ENCODE data around the gene ACAD11. TPM values are rescaled to one million over a fixed set of nuclear protein-coding genes. Genes with fewer than 3 reads are reported as not detected.

ACAD11 gene
- total RNA-seq, 1 experiment from 2014 or later, result 15.6 TPM

DNA sequence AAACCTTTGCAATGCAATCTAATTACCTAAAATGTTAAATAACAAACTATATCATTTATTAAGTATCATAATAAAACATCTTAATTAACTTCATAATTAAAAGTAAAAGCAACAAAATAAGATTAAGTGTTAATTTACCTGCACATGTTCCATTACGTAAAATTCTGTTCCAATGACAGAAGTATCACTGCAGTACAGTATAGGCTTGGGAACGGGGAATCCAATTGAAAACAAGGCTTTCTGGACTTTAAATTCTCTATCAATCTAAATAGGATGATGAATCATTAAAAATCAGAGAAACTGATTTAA, 17.1 kb downstream of the ACAD11 start:
- Histone ChIP-seq H2AFZ (ENCODE audit: low read length) (no peak overlapping the region), H3K4me2 (ENCODE audit: insufficient read depth, insufficient read length, low read length) (no peak overlapping the region), H3K4ac (ENCODE audit: low read depth, low read length) (no peak overlapping the region), H4K5ac (ENCODE audit: insufficient read length, low read depth, low read length) (no peak overlapping the region), H2BK20ac (ENCODE audit: low read depth, low read length, poor library complexity, severe bottlenecking) (no peak overlapping the region), H3K14ac (ENCODE audit: insufficient read depth, low read length) (no peak overlapping the region), H3K79me1 (ENCODE audit: insufficient read depth, low read depth, low read length, poor library complexity, severe bottlenecking) (no peaks in the 10 kb centered on the region), H3K18ac (ENCODE audit: insufficient read length, low read depth, low read length) (no peak overlapping the region), H2BK5ac (ENCODE audit: insufficient read length, low read length) (no peak overlapping the region), H3K23me2 (ENCODE audit: insufficient read length, low read depth, low read length, poor library complexity, severe bottlenecking) (no peaks in the 10 kb centered on the region), H3K27ac (ENCODE audit: insufficient read length, low read depth, low read length) (no peak overlapping the region), H3K9me3 (ENCODE audit: control insufficient read depth, low read depth, low read length) (no peaks in the 10 kb centered on the region), H3K9ac (ENCODE audit: extremely low read depth, insufficient read length, low read length) (no peak overlapping the region), H2BK12ac (ENCODE audit: insufficient read length, low read depth, low read length) (no peak overlapping the region), H3K27me3 (ENCODE audit: insufficient read depth, low read length) (no peaks in the 10 kb centered on the region), H3K4me1 (ENCODE audit: insufficient read depth, low read length) (no peaks in the 10 kb centered on the region), H3T11ph (ENCODE audit: low read length) (no peak overlapping the region), H3K23ac (ENCODE audit: insufficient read length, low read depth, low read length) (no peak overlapping the region), H3K79me2 (ENCODE audit: insufficient read depth, low read length) (no peaks in the 10 kb centered on the region), H3K56ac (ENCODE audit: insufficient read length, low read depth, low read length) (no peak overlapping the region), H4K20me1 (ENCODE audit: control insufficient read depth, insufficient read depth, insufficient read length) (no peaks in the 10 kb centered on the region), H2BK120ac (ENCODE audit: low read depth, low read length, poor library complexity, severe bottlenecking) (no peak overlapping the region), H2BK15ac (ENCODE audit: low read depth, low read length) (no peak overlapping the region), H4K8ac (replicated peaks; ENCODE audit: insufficient read length, low read depth, low read length) (no peak overlapping the region), H4K91ac (ENCODE audit: insufficient read length, low read depth, low read length) (no peak overlapping the region), H2AK5ac (ENCODE audit: insufficient read length, low read length) (no peak overlapping the region)
- Mint-ChIP-seq H3K4me3 (no peak overlapping the region), H3K27ac (no peak overlapping the region), H3K9me3 (no peaks in the 10 kb centered on the region), H3K4me1 (no peaks in the 10 kb centered on the region), H3K36me3 (ENCODE audit: insufficient read depth in 1 of 3, low read depth in 3 of 3) (peaks cover 0 to 8% (median 4%) of the 10 kb centered on the region in 3 experiments; a peak in 2 of 7 replicates), H3K27me3 (ENCODE audit: low read depth) (no peaks in the 10 kb centered on the region)
- no peak for DNase-seq
- WGBS (ENCODE audit: extremely low coverage, insufficient read length, low lambda C conversion rate), result no CpG with 5 or more reads among the region's 2 CpGs
- TF ChIP-seq, protein P1, sequence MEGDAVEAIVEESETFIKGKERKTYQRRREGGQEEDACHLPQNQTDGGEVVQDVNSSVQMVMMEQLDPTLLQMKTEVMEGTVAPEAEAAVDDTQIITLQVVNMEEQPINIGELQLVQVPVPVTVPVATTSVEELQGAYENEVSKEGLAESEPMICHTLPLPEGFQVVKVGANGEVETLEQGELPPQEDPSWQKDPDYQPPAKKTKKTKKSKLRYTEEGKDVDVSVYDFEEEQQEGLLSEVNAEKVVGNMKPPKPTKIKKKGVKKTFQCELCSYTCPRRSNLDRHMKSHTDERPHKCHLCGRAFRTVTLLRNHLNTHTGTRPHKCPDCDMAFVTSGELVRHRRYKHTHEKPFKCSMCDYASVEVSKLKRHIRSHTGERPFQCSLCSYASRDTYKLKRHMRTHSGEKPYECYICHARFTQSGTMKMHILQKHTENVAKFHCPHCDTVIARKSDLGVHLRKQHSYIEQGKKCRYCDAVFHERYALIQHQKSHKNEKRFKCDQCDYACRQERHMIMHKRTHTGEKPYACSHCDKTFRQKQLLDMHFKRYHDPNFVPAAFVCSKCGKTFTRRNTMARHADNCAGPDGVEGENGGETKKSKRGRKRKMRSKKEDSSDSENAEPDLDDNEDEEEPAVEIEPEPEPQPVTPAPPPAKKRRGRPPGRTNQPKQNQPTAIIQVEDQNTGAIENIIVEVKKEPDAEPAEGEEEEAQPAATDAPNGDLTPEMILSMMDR (conservative IDR thresholded peaks at IDR 0.05), result 0 out of 3 replicates have a peak, but pooled peaks have one; percentile 7
